Superior temporal gyrus (tissue), 1 donor: Measurements from ENCODE around the gene SRPRB.

Experiments
- DNase-seq: peaks from one replicate; pipeline ENCODE4 v3.0.0-alpha.2; 2016; ENCODE audit errors: extremely low spot score

Gene SRPRB, protein sequence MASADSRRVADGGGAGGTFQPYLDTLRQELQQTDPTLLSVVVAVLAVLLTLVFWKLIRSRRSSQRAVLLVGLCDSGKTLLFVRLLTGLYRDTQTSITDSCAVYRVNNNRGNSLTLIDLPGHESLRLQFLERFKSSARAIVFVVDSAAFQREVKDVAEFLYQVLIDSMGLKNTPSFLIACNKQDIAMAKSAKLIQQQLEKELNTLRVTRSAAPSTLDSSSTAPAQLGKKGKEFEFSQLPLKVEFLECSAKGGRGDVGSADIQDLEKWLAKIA

DNA sequence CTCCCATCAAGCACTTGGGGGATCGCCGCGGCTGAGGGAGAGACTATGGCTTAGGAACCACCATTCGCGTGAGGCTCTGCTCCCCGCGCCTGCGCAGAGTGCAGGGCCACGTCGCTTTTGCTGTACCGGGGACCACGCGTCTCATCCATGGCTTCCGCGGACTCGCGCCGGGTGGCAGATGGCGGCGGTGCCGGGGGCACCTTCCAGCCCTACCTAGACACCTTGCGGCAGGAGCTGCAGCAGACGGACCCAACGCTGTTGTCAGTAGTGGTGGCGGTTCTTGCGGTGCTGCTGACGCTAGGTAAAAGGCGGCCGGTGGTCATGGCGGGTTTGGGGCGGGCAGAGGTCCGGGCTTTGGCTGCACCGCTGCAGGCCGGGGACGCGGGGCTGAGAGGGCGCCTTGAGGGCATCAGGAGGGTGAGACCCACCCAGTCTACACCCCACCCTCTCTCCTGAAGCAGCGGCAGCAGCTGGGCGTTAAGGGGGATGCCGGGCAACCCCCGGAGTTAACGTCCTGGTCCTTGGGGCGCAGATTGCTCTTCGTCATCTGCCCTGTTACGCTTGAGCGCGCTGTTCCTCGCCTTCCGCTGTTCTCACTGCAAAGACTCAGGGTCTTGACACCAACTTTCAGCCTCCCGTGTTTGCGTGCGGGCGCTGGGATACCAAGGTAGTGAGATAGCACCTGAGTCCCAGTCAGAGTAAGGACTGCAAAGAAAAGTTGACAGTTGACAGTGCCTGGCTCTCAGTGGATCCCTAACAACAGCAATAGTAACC, at the start of gene SRPRB:
SRPRB (plus strand) TSS at position 114 of the 774 bp plus-strand sequence; CDS start at position 148, 34 bp downstream.
- peak; percentile 98 for DNase-seq

DNA sequence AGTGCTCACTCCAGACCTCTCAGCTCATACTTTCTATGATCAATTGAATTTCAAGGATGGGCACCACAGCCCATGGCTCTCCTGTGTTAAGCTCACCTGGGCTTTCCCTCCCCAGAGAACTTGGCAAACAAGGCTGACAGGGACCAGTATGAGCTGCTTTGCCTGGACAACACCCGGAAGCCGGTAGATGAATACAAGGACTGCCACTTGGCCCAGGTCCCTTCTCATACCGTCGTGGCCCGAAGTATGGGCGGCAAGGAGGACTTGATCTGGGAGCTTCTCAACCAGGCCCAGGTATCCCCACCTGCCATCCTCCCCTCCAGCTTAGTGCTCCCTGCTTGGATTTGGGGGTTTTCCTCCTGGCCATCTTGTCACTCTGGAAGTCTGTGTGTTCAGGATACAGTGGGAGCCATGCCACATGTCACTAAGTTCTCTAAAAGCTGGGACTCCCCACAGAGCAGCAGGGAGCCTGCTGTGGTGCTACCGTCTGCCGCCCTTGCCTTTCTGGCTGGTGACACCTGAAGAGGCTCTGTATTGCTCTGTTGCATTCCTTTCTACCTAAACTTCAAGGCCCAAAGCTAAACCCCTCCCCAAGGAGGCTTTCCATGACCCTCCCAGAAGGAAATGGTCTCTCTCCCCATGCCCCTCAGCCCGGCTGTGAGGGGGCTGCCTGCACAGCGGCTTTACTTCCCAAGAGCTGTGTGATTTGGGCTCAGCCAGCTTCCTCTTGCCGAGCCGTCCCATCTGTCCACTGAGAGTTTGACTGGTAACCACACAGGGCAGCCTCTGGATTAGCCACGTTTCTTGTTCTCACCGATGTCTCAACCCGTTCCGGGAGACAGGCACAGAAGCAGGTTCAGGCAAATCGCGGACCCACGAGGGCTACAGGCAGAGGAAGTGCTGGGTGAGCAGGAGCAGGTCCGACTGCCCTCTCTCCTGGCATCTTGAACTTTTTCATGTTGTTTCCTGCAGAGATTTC, 48.6 kb upstream of the SRPRB start:
- DNase-seq, result no peak

DNA sequence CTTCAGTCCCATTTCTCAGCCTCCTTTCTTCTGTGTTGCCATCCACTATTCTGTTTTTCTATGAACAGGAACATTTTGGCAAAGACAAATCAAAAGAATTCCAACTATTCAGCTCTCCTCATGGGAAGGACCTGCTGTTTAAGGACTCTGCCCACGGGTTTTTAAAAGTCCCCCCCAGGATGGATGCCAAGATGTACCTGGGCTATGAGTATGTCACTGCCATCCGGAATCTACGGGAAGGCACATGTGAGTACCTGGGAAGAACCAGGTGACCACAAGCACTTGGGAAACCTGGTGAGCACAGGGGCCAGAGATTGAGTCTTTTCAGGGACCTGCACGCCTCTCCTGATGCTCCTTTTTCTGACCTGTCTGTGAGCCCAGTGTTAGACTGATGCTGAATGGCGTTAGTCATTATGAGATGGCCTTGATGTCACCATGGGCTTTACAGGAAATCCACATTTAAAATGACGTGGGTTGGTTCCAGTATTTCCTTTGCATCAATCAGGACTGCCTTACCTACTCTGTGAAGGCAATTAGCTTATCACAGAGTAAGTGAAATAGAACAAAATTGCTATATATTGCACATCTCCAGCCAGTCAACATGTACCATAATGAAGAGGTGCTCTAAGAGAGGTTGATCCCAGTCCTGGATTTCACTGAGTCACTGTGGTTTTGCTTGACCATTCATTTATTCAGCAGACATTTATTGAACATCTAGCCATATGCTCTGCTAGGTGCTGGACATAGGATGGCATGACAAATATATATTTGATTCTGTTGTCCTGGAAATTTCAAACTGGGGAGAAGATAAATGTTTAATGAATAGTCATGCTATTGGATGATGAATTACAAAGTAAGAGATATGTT, 47.7 kb upstream of the SRPRB start:
- no peak for DNase-seq

DNA sequence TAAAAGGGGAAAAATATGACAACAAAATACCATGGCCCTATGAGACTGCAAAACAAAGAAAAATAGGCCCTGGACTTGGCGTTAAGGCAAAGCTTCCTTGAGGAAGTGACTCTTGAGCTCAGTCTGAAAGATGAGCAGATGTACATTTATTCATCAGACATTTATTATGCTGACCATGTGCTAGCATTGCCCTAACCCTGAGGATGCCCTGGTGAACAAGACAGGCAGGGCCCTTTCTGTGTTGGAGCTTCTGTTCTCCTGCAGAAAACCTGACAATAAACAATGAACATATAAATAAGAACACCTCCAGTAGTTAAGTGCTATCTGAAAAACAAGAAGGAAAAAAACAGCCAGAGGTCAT, 47.1 kb upstream of the SRPRB start:
- DNase-seq, result no peak

DNA sequence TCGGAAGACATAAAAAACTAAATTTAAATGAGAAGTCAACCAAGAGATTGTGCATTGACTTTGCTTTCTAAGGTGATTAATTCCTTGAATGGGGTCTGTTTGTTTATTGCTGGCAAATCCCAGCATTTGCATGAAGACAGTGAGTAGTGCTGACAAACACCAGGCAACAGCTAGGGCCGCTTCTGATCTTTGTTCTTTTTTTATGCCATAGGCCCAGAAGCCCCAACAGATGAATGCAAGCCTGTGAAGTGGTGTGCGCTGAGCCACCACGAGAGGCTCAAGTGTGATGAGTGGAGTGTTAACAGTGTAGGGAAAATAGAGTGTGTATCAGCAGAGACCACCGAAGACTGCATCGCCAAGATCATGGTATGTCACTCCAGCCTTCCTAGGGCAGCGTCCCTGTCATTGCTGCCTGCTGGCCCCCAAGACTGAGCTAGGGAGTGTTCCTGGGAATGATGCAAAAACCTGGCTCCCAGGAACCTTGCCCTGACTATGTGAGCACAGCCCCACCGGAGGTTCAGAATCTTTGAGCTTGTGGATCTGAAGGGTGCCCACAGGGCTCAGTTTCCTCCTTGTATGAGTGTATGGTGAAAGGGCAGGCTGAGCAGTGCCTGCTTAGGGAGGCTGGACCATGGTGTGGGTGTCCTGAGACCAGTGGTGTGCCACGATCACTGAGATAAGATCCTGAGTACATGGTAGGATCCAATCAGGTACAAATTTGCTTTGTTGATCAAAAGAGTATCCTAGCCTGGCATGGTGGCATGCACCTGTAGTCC, 46.5 kb upstream of the SRPRB start:
- DNase-seq, result no peak

DNA sequence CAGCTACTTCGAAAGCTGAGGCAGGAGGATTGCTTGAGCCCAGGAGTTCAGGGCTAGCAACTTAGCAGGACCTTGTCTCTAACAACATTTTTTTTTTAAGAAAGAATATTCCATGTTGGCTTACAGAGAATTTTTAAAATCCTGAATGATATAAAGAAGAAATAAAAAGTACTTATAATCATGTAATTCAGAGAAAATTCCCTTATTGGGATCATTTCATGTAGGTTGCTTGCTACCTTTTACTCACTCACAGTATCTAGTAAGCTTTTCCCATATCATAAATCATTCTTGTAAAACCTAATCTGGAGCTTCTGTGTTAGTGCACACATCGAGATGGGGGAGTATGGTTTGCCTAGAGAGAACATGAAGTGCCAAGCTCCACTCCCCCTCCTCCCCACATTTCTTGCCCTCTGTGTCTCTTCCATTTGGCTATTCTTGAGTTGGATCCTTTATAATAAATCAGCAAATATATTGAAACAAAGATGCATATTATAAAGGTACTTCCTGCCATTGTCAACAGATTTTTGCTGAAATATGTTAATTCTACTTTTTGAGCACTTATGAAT, 45.8 kb upstream of the SRPRB start:
- DNase-seq, result no peak

DNA sequence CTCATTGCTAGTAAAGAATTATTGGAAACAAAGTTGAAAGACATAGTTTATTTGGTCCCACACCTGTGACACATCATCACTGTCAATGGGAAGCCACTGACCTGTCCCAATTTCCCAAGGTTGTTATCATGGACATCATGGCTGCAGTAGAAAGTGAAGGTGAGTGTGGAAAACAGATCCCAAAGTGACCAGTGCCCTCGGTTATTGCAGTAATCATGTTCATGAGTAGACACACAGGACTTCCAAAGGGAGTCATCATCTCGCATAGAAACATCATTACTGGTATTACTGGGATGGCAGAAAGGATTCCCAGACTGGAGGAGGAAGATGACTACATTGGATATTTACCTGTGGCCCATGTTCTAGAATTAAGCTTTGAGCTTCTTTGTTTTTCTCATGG, 44.7 kb upstream of the SRPRB start:
- DNase-seq, result no peak

DNA sequence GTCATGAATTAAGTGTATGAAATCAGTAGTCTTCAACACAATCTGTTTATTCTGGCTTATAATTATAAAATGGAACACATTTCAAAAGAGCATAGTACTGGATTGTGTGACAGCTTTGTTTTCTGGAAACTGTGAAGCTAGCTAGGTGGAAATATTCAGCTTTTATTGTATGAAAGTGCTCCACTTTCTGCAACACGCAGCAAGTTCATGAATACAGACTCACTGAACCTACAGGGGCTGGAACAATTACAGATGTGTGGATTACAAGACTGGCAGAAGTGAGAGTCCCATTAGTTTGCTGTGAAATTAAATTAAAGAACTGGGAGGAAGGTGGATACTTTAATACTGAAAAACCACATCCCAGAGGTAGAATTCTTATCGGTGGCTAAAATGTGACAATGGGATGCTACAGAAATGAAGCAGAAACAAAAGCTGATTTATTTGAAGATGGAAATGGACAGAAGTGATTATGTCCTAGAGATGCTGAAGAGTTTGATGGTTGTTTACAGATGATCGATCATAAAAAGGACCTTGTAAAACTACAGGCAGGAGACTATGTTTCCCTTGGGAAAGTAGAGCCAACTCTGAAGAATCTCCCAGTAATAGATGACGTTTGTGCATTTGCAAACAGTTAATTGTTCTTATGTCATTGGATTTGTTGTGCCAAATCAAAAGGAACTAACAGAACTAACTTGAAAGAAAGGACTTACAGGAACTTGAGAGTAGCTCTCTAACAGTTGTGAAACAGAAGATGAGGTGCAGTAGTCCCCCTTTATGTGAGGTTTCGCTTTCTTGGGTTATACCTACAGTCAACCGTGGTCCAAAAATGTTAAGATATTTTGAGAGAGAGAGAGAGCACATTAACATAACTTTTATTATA, 43.8 kb upstream of the SRPRB start:
- DNase-seq, result no peak

DNA sequence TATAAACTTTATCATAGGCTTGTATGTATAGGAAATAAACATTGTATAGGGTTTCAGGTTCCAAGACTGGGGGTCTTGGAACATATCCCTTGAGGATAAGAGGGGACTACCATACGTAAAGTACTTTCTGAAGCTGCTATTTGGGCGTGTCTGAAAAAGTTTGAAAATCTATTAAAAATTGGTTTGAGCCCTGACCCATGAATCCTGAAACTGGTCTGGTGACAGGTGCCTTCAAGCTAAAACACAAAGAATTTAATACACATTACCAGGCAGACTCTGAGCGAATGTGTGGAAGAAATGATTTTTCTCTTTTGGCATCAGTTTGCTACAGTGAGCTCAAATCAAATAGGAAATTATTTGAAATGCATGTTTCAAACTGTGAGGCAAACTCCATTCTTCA, 43.1 kb upstream of the SRPRB start:
- DNase-seq, result no peak

DNA sequence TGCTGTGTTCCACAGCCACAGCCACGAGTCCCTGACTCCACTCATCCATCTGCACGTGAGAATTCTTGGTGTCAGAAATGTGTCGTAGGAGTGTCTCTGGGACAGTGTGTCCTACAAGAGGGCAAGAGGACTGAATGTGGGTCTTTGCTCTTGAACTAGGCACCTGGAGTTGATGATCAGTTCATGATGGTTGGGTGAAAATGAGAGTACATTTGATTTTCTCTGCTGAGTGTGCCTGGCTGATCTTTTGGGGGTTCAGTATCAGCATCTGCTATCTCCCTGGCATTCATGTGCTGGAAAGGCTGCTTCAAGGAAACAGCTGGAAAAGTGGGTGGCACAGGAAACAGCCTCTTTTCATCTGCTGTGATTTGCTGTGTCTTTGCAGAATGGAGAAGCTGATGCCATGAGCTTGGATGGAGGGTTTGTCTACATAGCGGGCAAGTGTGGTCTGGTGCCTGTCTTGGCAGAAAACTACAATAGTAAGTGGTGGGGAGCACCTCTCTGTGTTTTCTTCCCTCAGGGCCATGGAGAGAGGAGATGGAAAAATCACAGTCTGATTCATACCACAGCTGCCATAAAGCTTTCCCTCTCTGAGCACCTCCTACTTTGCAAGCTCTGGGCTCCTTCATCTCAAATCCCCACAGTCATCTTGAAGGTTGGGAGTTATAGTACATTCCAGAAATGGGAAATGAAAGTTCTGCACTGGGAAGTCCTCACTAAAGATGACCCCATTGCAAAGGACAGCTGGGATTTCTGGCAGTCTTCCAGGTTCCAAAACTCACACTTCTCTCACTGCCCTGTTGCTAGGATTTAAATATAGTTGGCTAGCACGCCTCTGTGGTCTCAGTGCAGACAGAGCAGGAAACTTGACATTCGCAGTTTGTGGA, 41.6 kb upstream of the SRPRB start:
- peak; percentile 36 for DNase-seq

DNA sequence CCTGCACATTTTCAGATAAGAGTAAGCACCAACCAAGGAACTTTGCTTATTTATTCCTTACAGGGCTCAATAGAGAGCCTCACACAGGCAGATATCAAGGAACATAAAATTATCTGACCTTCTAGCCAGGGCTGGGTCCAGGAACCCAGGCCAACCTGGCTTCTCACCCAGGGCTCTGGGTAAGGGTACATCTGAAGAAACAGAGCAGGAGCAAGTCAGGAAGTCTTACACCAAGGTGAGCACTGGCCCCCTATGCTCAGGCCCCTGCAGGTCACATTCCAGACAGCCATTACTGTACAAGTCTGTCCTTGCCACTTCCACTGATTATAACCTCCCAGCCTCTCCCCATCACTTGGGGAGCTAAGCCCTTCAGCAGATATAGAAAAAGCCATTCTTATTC, 40.4 kb upstream of the SRPRB start:
- DNase-seq, result no peak

DNA sequence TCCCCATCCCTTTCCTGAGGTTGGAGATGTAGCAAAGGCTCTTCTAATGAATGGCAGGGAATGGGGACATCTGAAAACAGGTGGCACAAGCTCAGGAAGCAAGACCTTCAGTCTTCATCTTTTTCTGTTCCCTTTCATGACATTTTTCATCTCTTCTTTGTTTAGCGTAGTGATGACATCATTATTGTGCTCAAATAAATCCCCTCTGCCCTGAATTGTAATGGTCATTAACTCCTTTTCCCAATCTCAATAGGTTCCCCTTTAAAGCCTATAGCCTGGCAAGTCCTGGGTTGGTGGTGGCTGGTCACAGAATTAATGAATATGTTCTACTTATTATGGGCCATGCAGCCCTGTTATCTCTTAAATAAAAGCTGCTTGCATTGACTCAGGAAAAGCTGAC, 38.0 kb upstream of the SRPRB start:
- no peak for DNase-seq

DNA sequence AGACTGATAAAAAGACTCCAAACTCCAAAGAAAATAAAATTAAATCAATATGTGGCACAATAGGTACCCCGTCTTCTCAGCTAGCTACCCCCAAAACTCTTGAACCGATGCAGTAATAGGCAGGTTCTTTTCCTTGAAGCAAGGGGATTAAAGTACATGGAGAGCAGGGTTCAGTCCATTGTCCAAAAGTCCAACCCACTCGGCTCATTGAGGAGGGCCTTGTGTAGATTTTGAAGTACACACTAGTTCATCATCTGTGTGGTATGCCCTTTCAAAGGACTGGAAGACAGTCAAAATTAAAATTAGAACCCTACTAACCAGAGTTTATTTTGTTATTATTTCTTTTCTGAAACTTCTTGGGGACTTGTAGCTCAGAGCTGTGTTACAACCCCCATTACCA, 36.1 kb upstream of the SRPRB start:
- no peak for DNase-seq

DNA sequence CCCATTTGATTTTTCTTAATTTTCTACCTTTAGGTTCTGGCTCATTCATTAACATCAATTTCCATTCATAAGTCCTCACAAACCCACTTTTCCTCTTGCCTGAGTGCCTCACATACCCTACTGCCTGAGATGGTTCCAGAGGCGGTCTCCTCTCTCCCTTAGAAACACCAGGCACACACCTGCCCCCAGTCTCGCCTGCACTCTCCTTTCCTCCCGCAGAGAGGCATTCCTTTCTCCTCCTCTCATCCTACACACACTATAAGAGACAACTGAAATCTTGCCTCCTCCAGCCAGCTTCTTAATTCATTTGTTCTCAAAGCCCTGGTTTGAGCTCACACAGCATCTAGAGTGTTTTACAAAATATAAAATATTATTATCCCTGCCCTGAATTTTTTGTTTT, 31.9 kb upstream of the SRPRB start:
- DNase-seq, result no peak

DNA sequence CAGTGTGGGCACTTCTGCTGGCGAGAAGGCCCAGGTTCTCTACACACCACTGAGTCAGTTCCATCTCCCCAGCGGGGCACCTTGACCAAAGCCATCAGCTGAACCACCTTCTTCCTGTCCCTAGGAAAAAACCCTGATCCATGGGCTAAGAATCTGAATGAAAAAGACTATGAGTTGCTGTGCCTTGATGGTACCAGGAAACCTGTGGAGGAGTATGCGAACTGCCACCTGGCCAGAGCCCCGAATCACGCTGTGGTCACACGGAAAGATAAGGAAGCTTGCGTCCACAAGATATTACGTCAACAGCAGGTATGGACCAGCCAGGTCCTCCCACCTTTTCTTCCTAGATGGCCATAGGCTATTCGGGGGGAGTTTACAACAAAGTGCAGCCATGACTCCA, 30.3 kb upstream of the SRPRB start:
- DNase-seq, result no peak

DNA sequence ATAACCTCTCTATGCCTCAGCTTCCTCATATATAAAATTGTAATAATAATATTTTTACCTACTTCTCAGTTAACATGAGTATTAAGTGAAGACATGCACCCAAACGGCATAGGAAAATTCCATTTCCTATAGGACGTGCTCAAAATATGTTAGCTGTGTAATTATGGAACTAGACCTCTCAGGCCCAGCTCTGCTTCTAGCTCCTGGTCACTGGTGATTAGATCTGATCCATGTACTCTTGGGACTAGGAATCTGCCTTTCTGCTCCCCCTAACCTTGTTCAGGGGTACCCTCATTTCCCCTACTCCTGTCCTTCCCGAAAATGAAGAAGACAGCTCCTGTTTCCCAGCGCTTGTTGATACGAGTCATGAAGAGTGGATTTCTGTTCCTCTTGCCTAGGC, 29.8 kb upstream of the SRPRB start:
- DNase-seq, result no peak

DNA sequence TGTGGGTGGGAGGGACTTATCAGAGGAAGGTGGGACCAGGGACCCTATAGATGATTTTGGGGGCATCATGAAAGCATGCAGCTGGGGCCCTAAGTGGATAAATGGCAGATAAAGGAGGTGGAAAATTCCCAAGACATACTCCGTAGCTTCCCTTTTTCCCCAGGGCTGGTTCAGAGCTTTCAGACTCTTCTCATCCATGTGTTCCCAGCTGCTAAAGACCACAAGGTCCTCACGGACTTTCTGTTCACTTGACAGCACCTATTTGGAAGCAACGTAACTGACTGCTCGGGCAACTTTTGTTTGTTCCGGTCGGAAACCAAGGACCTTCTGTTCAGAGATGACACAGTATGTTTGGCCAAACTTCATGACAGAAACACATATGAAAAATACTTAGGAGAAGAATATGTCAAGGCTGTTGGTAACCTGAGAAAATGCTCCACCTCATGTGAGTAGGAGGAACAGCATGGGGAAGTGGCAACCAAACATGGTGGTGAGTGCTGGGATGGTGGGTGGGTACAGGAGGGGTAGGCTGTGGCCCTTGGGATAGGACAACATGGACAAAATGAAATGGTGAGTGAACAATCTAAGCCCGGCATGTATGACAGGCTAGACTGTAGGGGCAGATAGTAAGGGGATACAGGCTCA, 28.7 kb upstream of the SRPRB start:
- DNase-seq, result no peak
